GM12891 (cell line): Measurements from ENCODE around the gene TMEM184B.
A peak's percentile ranks its signal among the peaks of the same experiment; 100 is the strongest.

Experiments used
- DNase-seq: peaks from one replicate; pipeline ENCODE4 v3.0.0; 2011; ENCODE audit warnings: low spot score; ENCODE audit not compliant: insufficient read length
- FAIRE-seq: peaks from 2 replicates; lab custom pipeline; 2011; peaks lifted over from hg19 to GRCh38; lab: Jason Lieb, UNC
- PAX5 ChIP-seq: IDR thresholded peaks from 2 replicates; pipeline ENCODE4 v1.6.1; 2011; ENCODE audit warnings: low read length, moderate library complexity, mild to moderate bottlenecking; ENCODE audit not compliant: insufficient read depth, severe bottlenecking
- POLR2A ChIP-seq: IDR thresholded peaks from 2 replicates; pipeline ENCODE4 v1.6.1; 2011; ENCODE audit warnings: low read depth, low read length, control low read depth
- POLR2AphosphoS5 ChIP-seq: IDR thresholded peaks from 2 replicates; pipeline ENCODE4 v1.6.1; 2011; ENCODE audit warnings: low read depth, low read length, control low read depth
- POU2F2 ChIP-seq: IDR thresholded peaks from 2 replicates; pipeline ENCODE4 v1.6.1; 2011; ENCODE audit warnings: low read depth, mild to moderate bottlenecking, control low read depth, low read length, moderate library complexity
- SPI1 ChIP-seq: IDR thresholded peaks from 2 replicates; pipeline ENCODE4 v1.6.1; 2011; ENCODE audit warnings: low read depth, low read length, control low read depth
- TAF1 ChIP-seq: IDR thresholded peaks from 2 replicates; pipeline ENCODE4 v1.6.1; 2011; ENCODE audit warnings: low read depth, low read length, control low read depth

The TMEM184B gene

DNA sequence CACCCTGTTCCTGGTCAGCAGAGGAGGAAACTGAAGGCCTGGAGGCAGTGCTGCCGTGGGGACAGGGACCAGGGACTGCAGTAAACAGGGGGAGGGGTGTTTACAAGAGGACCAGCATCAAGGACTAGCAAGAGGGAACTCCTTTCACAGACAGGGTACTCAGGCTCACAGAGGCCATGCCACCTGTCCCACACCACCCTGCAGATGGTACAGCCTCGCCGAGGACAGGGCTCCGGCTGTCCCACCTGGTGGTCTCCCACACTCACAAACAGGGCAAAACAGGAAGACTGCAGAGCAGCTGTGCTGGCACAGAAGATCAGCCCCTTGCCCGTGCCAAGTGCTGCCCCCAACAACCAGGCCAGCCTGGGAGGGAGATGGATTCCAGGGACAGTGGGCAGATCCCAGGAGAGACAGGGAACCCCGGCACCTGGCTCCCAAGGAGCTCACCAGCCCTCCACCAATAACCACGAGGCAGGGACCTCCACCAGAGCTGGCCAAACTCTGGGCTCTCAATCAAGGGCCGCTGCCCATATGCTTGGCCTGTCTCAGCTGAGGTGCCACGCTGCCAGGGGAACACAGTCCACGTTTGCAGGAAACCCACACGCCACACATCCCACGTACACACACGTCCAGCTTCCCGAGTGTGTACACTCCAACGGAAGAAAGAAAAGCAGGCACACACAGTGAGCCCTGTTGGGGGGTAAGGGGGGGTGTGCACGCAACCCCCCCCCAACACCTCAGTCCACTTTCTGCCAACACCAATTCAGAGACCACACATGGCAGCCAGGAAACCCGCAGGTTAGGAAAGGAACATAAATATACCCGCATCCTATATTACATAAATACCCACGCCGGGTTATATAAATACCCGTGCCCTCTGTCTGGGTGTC lies 42.4 kb upstream of the TMEM184B start:
- no peak for DNase-seq
- FAIRE-seq = peak; percentile 55
- TF ChIP-seq TAF1 (no peak), POLR2A (no peak)

DNA sequence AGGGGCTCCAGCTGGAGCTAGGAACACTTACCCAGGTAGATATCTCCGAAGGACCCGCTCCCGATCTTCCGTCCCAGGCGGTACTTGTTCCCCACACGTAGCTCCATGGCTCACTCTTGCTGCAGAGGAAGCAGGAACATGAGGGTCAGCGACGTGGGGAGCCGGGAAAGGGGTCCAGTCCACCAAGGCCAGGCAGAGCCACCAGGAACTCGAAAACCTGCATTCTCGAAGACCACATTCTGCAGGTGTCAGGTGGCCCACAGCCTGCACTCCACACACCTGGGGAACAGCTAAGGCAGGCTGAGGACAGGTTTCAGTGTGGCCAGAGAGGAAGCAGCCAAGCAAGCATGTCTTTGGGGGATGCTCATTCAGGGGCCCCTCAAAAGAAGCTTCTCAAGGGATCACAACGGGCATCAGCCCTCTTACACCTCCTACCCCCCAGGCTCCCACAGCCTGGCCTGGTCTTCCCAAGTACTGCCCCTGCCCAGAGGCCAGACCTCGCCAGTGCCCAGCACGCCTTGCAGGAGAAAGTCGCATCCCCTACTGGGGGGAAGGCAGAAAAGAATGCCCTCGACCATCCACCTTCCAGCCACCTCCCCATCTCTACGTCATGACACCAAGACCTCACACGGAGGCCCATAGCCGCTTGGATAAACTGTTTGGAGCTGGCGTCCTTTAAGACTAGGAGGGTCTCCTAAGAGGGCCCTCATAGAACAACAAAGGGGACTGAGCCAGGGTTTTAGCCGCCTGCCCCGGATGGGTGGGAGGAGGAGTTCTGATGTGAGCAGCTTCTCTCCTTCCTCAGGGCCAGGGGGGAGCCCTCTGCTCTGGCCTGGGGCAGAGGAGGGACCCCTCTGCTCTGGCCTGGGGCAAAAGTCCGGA lies 41.5 kb upstream of the TMEM184B start:
- FAIRE-seq (peak; percentile 56), DNase-seq (no peak)
- TF ChIP-seq POLR2AphosphoS5 (no peak), SPI1 (no peak), PAX5 (no peak), TAF1 (no peak), POLR2A (no peak), POU2F2 (no peak)

DNA sequence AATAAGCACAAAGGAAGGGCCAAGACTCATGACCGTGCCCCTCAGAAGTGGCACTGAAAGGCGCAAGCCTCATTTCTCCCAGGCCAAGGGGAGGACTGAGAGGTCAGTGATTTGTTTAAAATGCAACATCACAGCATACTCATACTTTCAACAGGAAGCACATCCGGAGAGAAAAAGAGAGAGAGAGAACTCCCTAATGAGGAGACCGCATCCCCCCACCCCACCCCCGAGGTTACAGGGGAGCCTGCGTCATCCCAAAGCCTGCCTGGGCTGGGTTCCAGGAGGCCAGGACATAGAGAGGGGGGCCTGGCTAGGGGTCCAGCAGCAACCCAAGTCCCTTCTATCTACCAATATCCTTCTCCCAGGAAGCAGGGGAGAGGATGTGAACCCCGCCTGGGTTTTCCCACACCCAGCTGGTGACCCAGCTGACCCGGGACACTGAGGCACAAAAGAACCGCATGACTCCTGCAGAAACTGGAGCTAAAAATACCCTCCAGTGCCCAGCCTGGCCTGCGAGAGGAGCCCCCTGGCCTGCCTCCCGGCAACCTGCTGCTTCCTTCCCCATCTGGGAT lies 40.7 kb upstream of the TMEM184B start:
- DNase-seq (no peak), FAIRE-seq (peak; percentile 47)
- TF ChIP-seq PAX5 (no peak), POU2F2 (no peak), POLR2A (no peak), SPI1 (no peak), TAF1 (no peak), POLR2AphosphoS5 (no peak)

- DNase-seq (no peak), FAIRE-seq (no peak)
- no peak for TF ChIP-seq TAF1
- TF ChIP-seq POLR2A = no peak
- TF ChIP-seq POU2F2 = no peak
- TF ChIP-seq SPI1 = no peak
- TF ChIP-seq POLR2AphosphoS5 = no peak
- no peak for TF ChIP-seq PAX5
These were observed 39.5 kb upstream of the TMEM184B start for GRCh38 chr22:38312261-38312800.

GRCh38 chr22:38311323-38311620 lies 38.5 kb upstream of the TMEM184B start:
- TF ChIP-seq SPI1 (peak; percentile 49), POLR2A (no peak)
- DNase-seq = no peak
- no peak for FAIRE-seq

GRCh38 chr22:38310518-38311322 lies 37.9 kb upstream of the TMEM184B start:
- FAIRE-seq (no peak), DNase-seq (no peak)
- no peak for TF ChIP-seq PAX5
- TF ChIP-seq POU2F2 = no peak
- no peak for TF ChIP-seq SPI1
- TF ChIP-seq POLR2AphosphoS5 = no peak
- TF ChIP-seq POLR2A = no peak
- TF ChIP-seq TAF1 = no peak

- DNase-seq = no peak
- FAIRE-seq = no peak
- TF ChIP-seq POLR2A (no peak), POU2F2 (no peak), SPI1 (no peak), POLR2AphosphoS5 (no peak), PAX5 (no peak), TAF1 (no peak)
These were observed 37.1 kb upstream of the TMEM184B start for GRCh38 chr22:38309614-38310517.

- no peak for DNase-seq
- TF ChIP-seq PAX5 (no peak), POLR2A (no peak), POU2F2 (no peak), SPI1 (no peak), POLR2AphosphoS5 (no peak), TAF1 (no peak)
- no peak for FAIRE-seq
These were observed 36.1 kb upstream of the TMEM184B start for GRCh38 chr22:38308791-38309498.
